Left cardiac atrium (tissue), 4 donors: ENCODE data around the gene DEDD. TPM values are rescaled to one million over a fixed set of nuclear protein-coding genes. Genes with fewer than 3 reads are reported as not detected.
A peak's percentile ranks its signal among the peaks of the same experiment; 100 is the strongest.

Source experiments
- ATAC-seq, 2 donors: fragments of 200-7000 bp; cut with Tn5 transposase; one replicate each; pipeline ENCODE4 v1.9.1; 2020; ENCODE audit warnings: mild to moderate bottlenecking in 2 of 2, moderate library complexity in 2 of 2
- DNase-seq: peaks from one replicate; pipeline ENCODE4 v3.0.0-alpha.2; 2020
- intact Hi-C, 2 donors: fragments of 100-400 bp; cut with DNase I; formaldehyde crosslinking; loops; one replicate each; pipeline versions ENCODE4 v1.14.1 to v1.15.1; 2022 to 2023
- long read RNA-seq: library from polyadenylated mRNA; unstranded; transcript quantifications from one replicate; pipeline ENCODE4 v2.0.0, GENCODE V29; 2021
- total RNA-seq, 2 donors: library from RNA; stranded (reverse); fragmentation: NEBNext Ultra II Directional; extraction: Animal tissue kit (Norgen Biotek cat#: 25700); gene quantifications; one replicate each; pipeline ENCODE4 v1.2.1, GENCODE V29; 2021
- donor health status: DM: no; HTN: yes; CAD: no.
- donor health status: DM: no; HTN: yes; CAD: no; lungs with severe emphysema.
- donor health status: DM: yes; HTN: yes; CAD: no.
- donor health status: Dilated cardiomyopathy.

The DEDD gene, protein sequence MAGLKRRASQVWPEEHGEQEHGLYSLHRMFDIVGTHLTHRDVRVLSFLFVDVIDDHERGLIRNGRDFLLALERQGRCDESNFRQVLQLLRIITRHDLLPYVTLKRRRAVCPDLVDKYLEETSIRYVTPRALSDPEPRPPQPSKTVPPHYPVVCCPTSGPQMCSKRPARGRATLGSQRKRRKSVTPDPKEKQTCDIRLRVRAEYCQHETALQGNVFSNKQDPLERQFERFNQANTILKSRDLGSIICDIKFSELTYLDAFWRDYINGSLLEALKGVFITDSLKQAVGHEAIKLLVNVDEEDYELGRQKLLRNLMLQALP
- 10 to 100 TPM; 26.1 to 30.2 TPM for total RNA-seq
- long read RNA-seq, transcript DEDD-202 (6 exons, 2,345 nt), result major isoform, 13 of 19 reads
- long read RNA-seq, partial matches to known transcripts, result 1 of 19 reads
- long read RNA-seq, other reads (novel, unspliced or antisense), result 2 of 19 reads

DNA sequence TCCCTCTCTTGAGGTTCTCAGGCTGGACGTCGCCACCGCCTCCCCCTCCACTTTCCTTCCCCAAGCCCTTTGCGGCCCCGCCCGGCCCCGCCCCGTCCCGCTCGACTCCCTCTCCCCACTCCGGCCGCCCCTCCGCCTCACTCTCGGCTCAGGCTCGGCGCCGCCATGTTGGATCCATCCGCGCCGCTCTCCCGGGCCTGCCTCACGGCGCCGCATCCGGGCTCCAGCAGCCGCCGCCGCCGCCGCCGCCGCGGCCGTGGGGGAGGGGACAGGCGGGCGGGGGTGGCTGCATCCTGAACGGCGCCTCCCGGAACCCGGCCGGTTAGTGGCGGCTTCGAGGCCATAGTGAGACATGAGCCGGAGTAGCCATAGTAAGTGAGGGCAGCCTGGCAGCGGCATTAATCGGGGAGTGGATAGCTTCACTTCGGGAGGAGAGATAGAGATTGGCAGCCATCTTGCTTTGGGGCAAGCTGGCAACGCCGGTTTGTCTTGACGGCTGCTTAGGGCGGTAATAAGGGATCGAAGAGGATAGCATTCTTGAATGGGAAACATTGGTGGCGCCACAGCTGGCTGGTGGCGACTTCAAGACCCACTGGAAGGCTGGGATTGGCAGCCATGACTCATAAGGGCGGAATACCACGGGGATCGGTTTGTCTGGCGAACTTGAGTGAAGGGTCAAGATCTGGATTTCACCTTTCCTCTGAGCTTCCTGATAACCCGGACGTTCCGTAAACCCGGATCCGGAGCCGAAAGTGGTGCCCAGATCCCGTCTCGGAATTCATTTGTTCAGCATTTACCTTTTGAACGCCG, at the start of gene DEDD:
Gene DEDD, minus strand, starts transcription at position 258 of the 810 bp plus-strand sequence. CDS start 8,205 bp downstream, outside the sequence.
- DNase-seq, result peak; percentile 95
- intact Hi-C loops, result loop anchor here in 1 of 2 donors (10.0 kb wide), 1 partner anchor 88 kb away; the partner anchor contains the start of gene USF1
- ATAC-seq, result peak; percentile 96

DNA sequence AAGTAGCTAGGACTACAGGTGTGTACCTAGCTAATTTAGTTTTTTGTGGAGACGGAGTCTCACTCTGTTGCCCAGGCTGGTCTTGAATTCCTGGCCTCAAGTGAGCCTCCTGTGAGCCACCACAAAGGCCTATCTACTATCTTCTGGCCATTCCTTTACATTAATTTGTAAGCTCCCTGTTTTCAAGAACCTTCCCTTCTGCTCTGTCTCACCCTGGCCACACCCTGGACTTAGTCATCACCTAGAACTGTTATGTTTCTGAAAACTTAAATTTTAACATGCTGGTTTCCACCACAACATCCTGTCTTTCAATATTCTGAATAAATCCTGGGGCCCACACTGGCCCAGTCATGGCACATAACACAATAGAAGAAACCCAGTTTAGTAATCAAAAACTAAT, 49.7 kb upstream of the DEDD start:
- DNase-seq, result peak; percentile 19
- intact Hi-C loops, result no loop called here
- no peak for ATAC-seq

DNA sequence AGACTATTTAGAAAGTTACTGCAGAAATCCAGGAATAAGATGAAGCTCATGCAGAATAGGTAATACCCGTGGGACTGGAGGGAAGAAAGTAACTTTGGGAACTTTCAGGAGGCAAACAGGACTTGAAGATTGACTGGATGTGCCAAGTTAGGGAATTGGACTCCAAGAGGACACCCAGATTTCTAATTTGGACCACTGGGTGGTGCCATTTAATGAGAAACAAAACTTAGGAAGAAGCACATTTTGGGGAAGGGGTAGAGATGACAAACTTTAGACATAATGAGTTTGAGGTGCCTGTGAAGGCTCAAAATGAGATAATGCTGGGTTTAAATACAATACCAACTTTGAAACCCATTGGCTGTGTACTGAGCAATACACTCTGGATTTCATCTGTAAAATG, 48.2 kb upstream of the DEDD start:
- intact Hi-C loops, result no loop called here
- no peak for ATAC-seq

DNA sequence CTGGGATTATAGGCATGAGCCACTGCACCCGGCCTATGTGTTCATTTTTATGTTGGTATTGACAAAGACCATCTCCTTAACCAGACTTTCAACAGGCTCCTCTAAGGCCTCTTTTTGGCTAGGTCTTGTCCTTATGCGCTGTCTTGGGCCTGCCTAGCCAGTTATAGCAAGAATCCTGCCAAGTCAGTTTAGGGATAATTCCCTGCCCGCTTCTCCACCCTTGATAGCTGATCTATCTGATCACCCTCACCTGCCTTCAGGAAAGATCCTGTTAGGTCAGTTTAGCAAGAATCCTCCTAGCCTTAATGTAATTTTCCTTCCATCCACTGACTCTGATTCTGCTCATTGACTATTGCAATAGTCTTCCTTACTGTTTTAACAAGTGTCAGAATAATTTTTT, 47.2 kb upstream of the DEDD start:
- ATAC-seq (no peak), DNase-seq (no peak)
- intact Hi-C loops, result no loop called here

More for the DNA sequence above, 48.2 kb upstream of the DEDD start:
- DNase-seq, result peak; percentile 2

DNA sequence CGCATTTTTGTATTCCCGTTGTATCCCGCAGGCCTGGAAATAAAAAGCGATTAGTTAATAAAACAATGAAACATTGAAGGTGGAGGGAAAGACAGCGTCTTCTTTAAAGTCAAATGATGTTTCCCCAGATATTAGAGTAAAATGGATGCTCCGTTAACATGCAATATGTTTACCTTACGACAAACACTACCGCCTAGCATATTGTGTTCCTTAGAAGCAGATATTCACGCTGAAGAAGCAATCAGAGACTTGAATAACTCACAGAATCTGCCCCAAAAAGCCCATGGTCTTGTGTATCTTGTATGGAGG, 45.4 kb upstream of the DEDD start:
- DNase-seq (no peak), ATAC-seq (no peak)
- intact Hi-C loops, result no loop called here

DNA sequence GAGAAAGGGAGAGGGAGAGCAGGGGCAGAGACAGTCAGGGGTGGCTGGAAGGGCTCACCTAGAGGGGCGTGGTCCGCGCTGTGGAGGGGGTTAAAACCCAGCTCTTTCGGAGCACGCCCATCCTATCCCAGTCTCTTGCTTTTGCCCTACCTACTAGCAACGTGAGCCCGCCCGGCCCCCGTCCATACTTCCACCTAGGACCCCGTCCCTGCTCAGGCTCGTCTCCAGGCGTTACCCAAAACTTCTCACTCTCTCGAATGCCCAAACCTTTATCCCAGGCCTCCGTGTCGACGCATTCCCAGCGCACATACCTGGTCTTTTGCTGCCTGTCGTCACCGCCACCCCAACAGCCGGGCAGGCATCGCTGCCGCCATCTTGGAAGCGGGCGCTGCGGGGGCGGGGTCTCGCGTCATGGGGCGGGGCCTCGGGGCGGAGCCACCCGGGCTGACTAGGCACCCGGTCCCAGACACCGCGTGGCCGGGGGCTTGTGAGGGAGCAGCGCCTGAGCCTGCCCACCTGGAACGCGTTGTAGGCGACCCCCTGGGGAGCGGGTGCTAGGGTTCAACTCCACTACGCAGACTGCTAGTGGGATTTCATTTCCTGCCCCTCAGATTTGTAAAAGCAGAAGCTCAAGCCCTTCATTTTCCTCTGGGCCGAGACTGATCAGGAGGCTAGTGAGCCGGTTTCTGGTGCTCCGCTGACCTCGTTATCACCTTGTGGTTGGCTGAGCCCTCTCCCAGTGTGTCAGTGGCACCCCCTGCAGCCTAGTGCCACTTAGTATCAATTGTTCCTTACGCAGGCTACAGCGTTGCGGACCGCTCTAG, 44.9 kb upstream of the DEDD start, which contains the start of gene B4GALT3:
Gene B4GALT3, minus strand, starts transcription at position 396 of the 824 bp plus-strand sequence. CDS start 1,447 bp downstream, outside the sequence.
- intact Hi-C loops, result no loop called here
- DNase-seq (peak; percentile 92), ATAC-seq (peak; percentile 96 to 97)

DNA sequence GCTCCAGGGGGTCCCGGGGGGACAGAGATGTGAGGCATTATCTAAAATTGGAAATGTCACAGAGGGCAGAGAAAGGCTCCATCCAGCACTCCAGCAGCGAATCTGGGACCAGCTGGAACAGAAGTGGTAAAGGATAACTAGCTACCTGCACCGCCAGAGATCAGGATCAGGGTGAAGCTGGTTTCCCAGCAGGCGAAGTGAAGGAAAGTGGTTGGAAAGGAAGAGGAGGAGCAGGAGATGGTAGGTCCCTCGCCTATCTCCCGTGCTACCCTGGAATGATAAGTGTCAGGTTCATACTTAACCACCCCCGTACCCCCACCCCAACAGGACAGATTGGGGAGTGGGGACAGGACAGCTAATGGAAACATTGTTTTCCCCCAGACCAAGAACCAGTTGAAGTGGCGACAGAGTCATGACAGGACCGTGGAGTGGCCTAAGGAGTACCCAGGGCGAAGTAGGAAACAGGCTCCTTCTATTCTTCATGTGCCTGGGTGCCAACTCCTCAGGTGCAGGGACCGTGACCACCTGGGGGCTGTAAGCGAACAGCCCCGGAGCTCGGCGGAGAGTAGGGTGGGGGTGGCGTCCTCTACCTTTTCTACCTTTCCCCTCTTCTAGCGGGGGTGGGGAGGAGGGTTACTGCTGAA, 44.1 kb upstream of the DEDD start:
- peak; percentile 7 for DNase-seq
- intact Hi-C loops, result no loop called here
- peak; percentile 0 for ATAC-seq

DNA sequence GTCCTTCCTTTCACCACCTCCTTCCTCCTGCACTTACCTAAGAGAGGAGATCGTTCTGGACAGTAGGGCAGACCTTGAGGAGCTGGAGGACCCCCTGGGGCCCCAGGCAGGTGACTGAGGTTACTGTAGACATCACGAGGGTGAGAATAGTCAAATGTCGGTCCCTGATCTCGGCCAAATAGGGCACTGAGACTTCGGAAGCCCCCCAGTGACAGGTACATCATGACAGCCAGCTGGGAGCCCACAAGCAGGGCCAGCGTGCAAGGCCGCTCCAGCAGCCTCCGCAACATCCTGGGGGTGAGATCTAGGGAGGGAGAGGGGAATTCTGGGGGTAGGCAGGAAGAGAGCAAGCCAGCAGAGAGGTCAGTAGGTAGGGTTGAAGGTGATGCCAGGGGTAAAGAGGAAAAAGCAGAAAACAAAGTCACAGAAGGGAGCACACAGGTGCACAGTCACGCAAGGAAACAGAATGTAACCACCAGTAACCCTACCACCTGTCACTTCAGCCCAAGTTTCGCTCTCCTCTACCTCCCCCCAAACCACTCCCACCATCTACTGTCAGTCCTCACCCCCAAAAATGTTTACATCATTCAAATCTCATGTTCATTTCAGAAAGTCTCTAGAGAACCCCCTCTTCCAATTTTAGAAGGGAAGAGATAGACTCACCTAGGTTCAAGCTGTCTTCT, 43.4 kb upstream of the DEDD start:
- ATAC-seq (no peak), DNase-seq (peak; percentile 15)
- intact Hi-C loops, result no loop called here

DNA sequence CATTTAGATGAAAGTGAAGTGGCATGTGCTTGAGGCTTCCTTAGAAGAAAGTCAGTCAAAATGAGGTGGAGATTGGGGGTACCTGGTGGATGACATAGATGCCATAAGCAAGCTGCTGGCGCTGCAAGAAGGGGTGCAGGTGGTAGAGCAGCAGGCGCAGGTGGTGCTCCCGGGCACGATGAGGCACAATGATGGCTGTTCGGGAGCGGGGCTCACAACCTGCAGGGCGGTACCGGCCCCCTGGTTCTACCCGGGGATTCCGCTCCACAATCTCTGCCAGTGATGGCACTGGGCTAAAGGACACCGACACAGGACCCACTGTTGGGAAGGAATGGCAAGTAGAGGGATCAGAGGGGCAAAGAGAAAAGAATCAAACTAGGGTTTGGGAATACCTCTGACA, 42.4 kb upstream of the DEDD start:
- intact Hi-C loops, result no loop called here
- no peak for ATAC-seq
- DNase-seq, result peak; percentile 26

DNA sequence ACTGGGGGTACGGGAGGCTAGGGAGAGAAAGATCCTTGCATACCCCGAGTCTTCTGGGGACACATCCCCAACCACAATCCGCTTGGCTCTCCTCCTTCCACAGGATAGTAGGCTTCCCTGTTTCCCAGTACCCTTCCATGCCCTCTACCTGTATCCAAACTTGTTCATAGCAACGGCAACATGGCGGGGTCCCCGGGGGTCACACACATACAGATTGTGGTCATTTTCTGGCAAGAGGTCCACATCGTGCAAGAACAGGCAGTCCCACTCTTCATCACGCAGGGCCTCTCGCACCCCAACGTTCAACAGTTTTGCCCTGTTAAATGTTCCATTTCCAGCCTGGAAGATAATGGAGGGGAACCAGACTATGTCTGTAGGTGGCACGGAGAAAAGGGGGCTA, 41.2 kb upstream of the DEDD start:
- peak; percentile 18 for DNase-seq
- intact Hi-C loops, result no loop called here
- ATAC-seq, result no peak

DNA sequence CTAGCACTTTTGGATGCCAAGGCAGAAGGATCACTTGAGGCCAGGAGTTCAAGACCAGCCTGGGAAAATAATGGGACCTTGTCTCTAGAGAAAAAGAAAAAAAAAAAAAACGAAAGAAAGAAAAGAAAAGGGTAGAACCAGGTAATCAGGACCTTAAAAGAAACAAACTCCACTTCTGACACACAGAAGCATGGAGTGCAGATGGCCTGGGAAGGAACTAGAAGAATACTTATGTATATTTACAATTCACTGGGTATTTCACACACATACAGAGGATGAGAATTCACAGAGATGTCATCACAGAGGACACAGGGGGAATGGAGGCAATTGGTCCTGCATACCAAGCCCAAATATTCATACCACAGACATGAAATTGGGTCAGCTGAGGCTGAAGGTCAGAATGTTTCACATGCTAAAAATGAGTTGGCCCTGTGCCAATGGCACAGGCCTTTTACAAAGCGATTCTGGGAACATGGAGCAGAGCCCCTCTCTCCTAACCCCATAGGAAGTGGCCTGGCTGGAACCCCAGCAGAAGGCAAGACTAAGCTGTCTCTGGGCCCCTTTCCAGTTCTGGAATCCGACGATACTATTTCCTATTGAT, 40.4 kb upstream of the DEDD start:
- ATAC-seq (peak in 1 of 2 donors; percentile 12), DNase-seq (peak; percentile 66)
- intact Hi-C loops, result no loop called here

DNA sequence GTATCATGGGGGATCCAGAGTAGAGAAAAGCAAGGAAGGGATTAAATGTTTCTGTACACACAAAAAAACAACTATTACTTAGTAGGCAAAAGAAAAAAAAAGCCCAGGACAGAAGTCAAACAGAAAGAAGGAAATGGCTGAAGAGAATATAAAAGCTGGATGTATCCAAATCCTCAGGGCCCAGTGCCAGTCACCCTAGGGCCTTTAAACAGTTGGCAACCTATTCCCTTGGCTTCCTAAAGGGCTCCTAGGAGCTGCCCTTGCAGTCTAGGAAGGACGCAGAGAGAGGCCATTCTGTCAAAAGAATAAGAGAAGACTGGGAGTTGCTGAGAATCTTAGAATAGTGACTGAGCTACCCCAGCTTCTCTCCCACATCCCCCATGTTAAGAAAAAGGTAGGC, 39.9 kb upstream of the DEDD start:
- intact Hi-C loops, result no loop called here
- ATAC-seq (no peak), DNase-seq (no peak)

DNA sequence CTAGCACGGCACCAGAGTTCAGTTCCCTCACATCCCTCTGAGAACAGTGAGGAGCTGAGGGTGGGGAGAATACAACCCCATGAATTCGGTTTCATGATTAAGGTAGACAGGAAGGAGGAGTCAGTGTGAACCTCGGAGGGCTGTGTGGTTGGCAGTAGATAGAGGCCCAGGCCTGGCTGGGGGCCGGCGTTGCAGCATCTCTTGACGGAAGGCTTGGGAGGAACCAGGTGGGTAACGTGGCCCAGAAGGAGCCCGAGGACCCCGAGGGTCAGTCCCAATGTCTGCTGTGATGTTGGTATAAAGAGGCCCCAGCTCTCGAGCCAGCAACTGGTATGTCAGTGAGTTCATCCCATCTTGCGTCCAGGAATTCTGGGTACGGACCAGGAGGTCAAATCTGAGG, 39.2 kb upstream of the DEDD start:
- DNase-seq (peak; percentile 21), ATAC-seq (no peak)
- intact Hi-C loops, result no loop called here

DNA sequence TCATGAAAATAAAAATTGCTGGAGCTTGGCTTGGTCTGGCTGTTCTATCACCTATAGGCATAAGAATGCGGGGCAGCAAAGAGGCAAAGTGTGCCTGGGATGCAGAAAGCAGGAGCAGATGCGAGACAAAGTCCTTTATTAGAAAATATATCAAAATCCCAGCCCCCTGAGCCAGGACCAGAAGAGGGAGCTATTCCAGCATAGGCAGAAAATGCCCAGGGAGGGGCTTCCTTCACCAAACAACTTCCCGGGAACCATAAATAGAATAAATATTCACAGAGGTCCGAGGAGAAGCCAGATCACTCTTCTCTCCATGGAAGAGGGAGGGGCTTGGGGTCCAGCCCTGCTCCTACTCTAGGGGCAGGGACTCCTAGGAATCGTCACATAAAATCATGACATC, 38.7 kb upstream of the DEDD start:
- ATAC-seq (no peak), DNase-seq (peak; percentile 14)
- intact Hi-C loops, result no loop called here

DNA sequence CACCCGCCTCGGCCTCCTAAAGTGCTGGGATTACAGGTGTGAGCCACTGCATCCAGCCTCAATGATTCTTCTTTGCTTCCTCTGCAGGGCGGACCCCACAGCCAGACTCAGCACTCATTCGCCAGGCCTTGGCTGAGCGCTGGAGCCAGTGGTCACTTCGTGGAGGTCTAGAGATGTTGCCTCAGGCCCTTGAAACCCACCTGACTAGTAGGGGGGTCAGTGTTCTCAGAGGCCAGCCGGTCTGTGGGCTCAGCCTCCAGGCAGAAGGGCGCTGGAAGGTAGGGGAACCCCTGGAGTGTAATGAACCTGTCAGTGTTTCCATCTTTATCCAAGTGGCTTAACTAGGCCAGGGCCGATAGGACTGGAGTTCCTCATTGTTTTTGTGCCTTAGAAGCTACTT, 36.4 kb upstream of the DEDD start:
- DNase-seq (peak; percentile 18), ATAC-seq (no peak)
- intact Hi-C loops, result no loop called here

DNA sequence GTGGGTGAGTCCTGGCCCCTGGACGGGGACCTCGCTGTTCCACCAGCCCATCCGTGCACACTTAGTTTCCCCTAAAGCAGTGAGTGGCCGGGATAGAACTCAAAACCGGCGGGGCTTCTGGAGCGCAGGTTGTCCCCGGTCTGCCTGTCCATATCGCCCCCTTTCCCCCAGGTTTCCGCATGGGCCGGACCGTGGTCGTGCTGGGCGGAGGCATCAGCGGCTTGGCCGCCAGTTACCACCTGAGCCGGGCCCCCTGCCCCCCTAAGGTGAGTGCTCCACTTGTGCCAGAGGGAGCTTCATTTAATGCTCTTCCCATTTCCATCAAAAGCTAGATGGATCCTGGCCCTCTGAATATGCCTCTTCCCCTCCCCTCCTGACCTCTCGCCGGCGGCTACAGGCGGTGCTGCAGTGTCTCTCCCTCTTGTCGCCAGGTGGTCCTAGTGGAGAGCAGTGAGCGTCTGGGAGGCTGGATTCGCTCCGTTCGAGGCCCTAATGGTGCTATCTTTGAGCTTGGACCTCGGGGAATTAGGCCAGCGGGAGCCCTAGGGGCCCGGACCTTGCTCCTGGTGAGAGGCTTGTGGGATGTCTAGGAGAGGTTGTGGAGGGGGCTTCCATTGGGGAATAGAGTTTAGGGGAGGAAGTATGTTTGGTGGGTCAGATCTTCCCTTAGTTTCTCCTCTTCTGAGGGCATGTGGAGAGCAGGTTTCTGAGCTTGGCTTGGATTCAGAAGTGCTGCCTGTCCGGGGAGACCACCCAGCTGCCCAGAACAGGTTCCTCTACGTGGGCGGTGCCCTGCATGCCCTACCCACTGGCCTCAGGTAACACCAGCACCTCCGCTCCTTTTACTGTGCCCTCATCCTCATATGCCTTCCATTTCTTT, 34.4 kb upstream of the DEDD start:
- intact Hi-C loops, result no loop called here
- ATAC-seq, result peak in 1 of 2 donors; percentile 1
- DNase-seq, result peak; percentile 19
